GM21390 (cell line): Measurements from ENCODE around the gene HDAC10.
"Not testable (repeated sequence)": the region's sequence is repeated elsewhere in the genome, so short reads cannot be mapped to it uniquely, and the experiment has no call there.

Experiments
- ATAC-seq: cut with Tn5 transposase; IDR thresholded peaks from one replicate; pipeline ENCODE4 v1.9.1; 2021; ENCODE audit not compliant: unreplicated experiment

Gene HDAC10

GRCh38 chr22:50286275-50286674 lies 35.2 kb upstream of the HDAC10 start:
- no peak for ATAC-seq

GRCh38 chr22:50285568-50286229 lies 34.6 kb upstream of the HDAC10 start:
- ATAC-seq: no peak

- ATAC-seq: no peak
Observed at GRCh38 chr22:50284479-50284878, 33.4 kb upstream of the HDAC10 start.

GRCh38 chr22:50283821-50284220 lies 32.8 kb upstream of the HDAC10 start:
- no peak for ATAC-seq

GRCh38 chr22:50282361-50283155 lies 31.5 kb upstream of the HDAC10 start:
- no peak for ATAC-seq

GRCh38 chr22:50281957-50282356 lies 30.9 kb upstream of the HDAC10 start:
- ATAC-seq: no peak

- no peak for ATAC-seq
Observed at GRCh38 chr22:50281384-50281760, 30.3 kb upstream of the HDAC10 start.

- ATAC-seq: no peak
Observed at GRCh38 chr22:50280708-50281383, 29.8 kb upstream of the HDAC10 start.

GRCh38 chr22:50280022-50280707 lies 29.1 kb upstream of the HDAC10 start:
- no peak for ATAC-seq

- ATAC-seq: no peak
Observed at GRCh38 chr22:50278956-50279619, 28.0 kb upstream of the HDAC10 start.

- ATAC-seq: no peak
Observed at GRCh38 chr22:50278461-50278860, 27.4 kb upstream of the HDAC10 start.

- ATAC-seq: no peak
Observed at GRCh38 chr22:50277761-50278160, 26.7 kb upstream of the HDAC10 start.

GRCh38 chr22:50276143-50276542 lies 25.1 kb upstream of the HDAC10 start:
- ATAC-seq: no peak

GRCh38 chr22:50275181-50276055 lies 24.4 kb upstream of the HDAC10 start:
- no peak for ATAC-seq

GRCh38 chr22:50274771-50275170 lies 23.7 kb upstream of the HDAC10 start:
- ATAC-seq: no peak

GRCh38 chr22:50274311-50274710 lies 23.2 kb upstream of the HDAC10 start:
- ATAC-seq: no peak

GRCh38 chr22:50273781-50274180 lies 22.7 kb upstream of the HDAC10 start:
- not testable (repeated sequence) for ATAC-seq

- ATAC-seq: not testable (repeated sequence)
Observed at GRCh38 chr22:50273352-50273751, 22.3 kb upstream of the HDAC10 start.

GRCh38 chr22:50272044-50272802 lies 21.2 kb upstream of the HDAC10 start:
- ATAC-seq: no peak
